Mononuclear cell (primary cell): ENCODE measurements around the gene ENTPD1. TPM values are rescaled to one million over a fixed set of nuclear protein-coding genes. Genes with fewer than 3 reads are reported as not detected.
"Not testable (repeated sequence)": the region's sequence is repeated elsewhere in the genome, so short reads cannot be mapped to it uniquely, and the experiment has no call there.

Experiments
- H3K27me3 ChIP-seq: 2 replicates; pipeline ENCODE4 v1.6.0; 2011; ENCODE audit warnings: low read length, control low read depth; ENCODE audit not compliant: insufficient read depth
- H3K4me1 ChIP-seq: 2 replicates; pipeline ENCODE4 v1.5.1; 2011; ENCODE audit warnings: mild to moderate bottlenecking, low read length, control low read depth; ENCODE audit not compliant: insufficient read depth
- H3K4me3 ChIP-seq: 2 replicates; pipeline ENCODE4 v1.5.1; 2011; ENCODE audit warnings: mild to moderate bottlenecking, low read length, moderate library complexity
- H3K9me3 ChIP-seq: 2 replicates; pipeline ENCODE4 v1.5.1; 2011; ENCODE audit warnings: low read depth, mild to moderate bottlenecking, control low read depth, low read length
- total RNA-seq: library from RNA; depleted of rRNA; stranded (reverse); fragments of >200 nt; gene quantifications from one replicate; pipeline ENCODE4 v1.2.3, GENCODE V29; 2012

The ENTPD1 gene
- total RNA-seq, 1 donor, result 30.1 TPM

DNA sequence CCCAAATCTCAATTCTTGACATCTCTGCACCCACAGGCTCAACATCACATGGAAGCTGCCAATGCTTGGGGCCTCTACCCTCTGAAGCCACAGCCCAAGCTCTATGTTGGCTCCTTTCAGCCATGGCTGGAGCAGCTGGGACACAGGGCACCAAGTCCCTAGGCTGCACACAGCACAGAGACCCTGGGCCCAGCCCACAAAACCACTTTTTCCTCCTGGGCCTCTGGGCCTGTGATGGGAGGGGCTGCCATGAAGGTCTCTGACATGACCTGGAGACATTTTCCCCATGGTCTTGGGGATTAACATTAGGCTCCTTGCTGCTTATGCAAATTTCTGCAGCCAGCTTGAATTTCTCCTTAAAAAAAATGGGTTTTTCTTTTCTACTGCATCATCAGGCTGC, 118.8 kb downstream of the ENTPD1 start:
- H3K4me1 ChIP-seq, H3K9me3 ChIP-seq, H3K4me3 ChIP-seq, H3K27me3 ChIP-seq: not testable (repeated sequence)

DNA sequence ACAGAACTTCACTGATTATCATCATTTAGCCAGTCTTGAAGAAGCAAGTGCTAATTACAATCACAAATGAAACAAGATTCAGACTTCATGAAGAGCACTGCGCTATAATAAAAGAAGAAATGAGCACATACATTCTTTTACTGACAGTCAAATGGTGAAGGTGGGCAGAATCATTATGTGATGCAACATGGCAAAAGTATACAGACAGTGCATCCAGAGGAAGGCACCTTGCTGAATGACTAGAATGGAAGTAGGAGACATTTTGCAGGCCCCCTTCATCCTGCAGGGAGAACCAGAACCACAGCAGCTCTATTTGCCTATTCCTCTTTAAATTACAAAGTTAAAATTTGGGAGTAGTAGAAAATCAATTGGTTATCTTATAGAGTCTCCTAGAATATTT, 120.8 kb downstream of the ENTPD1 start:
- no peaks in the 10 kb centered on the region for H3K4me1 ChIP-seq
- no peaks in the 10 kb centered on the region for H3K27me3 ChIP-seq
- no peaks in the 10 kb centered on the region for H3K9me3 ChIP-seq
- no peak overlapping the region for H3K4me3 ChIP-seq

DNA sequence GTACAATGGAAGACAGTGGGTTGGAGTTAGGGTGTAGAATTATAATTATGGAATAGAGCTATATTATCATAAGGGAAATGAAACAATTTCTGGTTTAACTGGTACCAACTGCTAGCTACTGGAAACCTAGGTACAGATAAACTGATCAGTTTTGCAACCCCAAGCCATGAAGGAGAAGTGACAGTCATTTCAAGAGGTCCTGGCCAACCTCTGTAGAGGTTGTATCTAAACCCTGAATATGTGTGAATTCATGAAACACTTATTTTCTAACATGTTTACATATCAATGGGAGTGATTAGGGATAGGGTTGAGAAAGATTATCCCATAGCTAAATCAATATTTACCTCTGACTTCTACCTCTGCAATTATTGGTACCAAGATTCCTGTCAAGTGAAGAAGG, 121.9 kb downstream of the ENTPD1 start:
- H3K27me3 ChIP-seq, result no peaks in the 10 kb centered on the region
- H3K9me3 ChIP-seq, result no peaks in the 10 kb centered on the region
- H3K4me3 ChIP-seq, result no peak overlapping the region
- H3K4me1 ChIP-seq, result no peaks in the 10 kb centered on the region

DNA sequence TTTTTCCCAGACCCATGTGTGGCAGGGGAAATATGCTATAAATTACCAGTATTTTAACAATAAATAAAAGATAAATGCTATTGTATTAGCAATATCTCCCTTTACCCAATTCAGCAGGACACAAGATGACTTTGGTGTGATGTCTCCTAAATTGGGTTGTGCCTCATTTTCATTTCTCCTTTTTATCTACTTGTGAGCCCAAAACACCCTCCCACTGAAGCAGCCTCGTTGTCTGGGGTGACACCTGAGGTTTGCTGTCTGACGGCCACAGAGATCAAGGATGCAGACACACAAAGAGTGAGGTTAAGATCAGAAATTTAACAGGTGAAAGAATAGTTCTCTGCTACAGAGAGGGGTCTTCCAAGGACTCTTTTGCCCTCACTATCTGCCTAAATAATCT, 124.7 kb downstream of the ENTPD1 start:
- no peak overlapping the region for H3K4me3 ChIP-seq
- H3K4me1 ChIP-seq, result no peaks in the 10 kb centered on the region
- H3K27me3 ChIP-seq, result no peaks in the 10 kb centered on the region
- no peaks in the 10 kb centered on the region for H3K9me3 ChIP-seq

DNA sequence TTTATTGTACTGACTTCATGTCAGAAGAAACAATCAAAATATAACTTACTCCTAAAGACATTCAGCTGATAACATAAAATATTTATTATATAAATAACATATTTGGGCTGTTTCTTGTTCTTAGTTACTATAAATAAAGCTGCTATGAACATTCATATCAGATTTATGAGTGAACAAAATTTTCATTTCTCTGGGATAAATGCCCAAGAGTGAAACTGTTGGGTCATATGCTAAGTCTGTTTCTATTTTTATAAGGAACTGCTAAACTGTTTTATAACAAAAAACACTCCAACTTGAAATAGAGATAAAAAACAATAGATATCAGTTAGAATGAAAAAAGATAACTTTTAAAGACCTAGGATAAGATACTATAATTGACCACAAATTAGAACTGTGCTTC, 125.4 kb downstream of the ENTPD1 start:
- H3K4me1 ChIP-seq, result no peaks in the 10 kb centered on the region
- no peaks in the 10 kb centered on the region for H3K27me3 ChIP-seq
- no peaks in the 10 kb centered on the region for H3K9me3 ChIP-seq
- H3K4me3 ChIP-seq, result no peak overlapping the region

DNA sequence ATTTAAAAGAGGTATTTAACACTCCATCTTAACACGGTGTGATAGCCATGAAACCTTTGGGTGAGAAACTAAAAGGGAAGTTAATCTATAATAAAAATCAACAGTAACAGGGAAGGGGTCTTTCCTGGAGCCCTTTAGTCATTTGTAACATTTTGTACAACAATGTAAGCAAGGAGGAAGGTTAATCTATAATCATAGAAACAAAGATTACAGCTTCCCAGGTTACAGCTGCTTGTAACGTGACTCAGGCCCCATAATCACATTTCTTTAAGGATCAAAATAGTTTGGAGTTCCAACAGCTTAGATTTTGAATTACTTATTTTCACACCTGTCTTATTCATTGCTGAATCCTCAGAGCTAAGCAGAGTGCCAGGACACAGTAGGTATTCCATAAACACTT, 133.9 kb downstream of the ENTPD1 start:
- H3K27me3 ChIP-seq, result no peaks in the 10 kb centered on the region
- no peak overlapping the region for H3K4me3 ChIP-seq
- no peaks in the 10 kb centered on the region for H3K4me1 ChIP-seq
- no peaks in the 10 kb centered on the region for H3K9me3 ChIP-seq

DNA sequence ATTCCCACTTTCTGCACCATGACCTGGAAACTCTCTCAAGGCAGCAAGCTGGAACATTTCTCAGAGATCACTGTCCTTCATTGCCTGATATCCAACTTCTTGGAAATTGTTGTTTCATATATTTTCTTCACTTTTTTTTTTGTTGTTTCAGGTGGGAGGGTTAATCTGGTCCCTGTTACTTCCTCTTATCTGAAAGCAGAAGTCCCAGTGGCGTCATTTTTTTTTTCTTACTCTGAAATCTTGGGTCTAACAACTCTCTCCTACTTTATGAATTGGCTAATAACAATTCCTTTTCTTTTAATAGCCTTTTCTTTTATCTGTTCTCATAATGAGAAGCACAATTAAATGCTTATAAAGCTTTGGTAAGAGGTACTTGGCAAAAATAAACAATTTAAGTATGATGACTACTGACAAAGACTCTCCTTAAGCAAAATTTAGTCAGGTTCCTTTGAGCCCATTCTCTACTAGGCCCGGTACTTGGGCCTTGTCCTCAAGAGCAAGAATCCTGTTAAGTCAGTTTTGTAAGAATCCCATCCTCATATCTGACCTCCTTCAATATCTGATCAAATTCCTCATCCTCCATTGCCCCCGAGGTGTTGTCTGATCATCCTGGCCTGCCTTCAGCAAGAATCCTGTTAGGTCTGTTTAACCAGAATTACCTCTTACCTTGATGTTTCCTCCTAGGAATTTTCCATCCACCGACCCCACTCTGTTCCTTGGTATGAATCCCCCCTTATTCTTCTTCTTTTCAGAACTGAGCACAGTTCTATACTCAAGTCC, 140.3 kb downstream of the ENTPD1 start:
- Histone ChIP-seq H3K27me3 (no peaks in the 10 kb centered on the region), H3K9me3 (no peaks in the 10 kb centered on the region), H3K4me1 (peaks cover 10% of the 10 kb centered on the region), H3K4me3 (no peak overlapping the region)

DNA sequence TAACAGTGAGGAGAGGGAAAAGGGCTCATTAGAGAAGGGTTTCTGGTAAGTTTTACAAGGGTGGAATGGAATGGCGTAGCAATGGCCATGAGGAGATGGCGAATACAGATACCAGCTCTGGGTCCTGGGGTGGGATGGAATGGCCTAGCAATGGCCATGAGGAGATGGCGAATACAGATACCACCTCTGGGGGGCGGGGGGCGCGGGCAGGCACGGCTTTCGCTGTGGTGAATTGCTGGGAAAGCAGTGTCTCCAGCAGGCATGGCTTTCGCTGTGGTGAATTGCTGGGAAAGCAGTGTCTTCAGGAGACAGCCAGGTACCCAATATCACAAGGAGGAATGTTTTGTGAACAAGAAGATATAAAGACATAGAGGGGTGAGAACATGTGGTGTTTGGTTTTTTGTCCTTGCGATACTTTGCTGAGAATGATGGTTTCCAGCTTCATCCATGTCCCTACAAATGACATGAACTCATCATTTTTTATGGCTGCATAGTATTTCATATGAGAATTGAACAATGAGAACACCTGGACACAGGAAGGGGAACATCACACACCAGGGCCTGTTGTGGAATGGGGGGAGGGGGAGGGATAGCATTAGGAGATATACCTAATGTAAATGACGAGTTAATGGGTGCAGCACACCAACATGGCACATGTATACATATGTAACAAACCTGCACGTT, 150.1 kb downstream of the ENTPD1 start:
- not testable (repeated sequence) for H3K4me3 ChIP-seq, H3K27me3 ChIP-seq, H3K9me3 ChIP-seq, H3K4me1 ChIP-seq

DNA sequence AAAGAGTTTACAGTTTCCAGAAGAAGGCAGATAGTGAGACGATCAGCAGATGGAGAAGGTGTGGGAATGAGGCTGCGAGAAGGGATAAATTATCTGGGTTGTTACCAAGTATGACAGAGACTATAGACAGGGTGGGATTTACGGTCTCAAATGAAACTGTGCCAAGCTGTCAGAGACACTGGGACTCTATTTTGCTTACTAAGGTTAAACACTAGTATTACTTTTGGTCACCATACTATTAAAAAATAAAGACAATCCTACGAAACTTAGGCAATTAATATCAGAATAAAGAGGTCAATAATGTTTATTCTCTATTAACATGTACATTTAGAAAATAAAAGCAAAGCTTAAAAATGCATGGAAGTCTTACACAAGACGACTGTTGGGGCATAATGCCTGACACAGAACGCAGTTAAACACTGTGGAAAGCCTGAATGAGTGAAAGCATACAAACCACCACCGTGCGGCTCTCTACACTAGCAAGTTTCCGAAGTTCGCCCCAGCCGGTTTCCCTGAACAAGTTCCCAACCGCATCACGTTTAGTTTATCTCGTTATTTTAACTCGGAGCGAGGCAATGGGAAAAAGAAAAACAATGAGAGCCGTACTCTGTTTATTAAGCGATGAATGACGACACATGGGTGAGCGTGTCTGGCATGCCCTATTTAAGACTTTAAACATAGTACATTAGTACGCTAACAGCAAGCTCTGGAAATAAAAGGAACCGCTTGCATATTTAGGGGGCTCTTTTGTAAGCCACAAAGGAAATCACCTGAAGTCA, 150.9 kb downstream of the ENTPD1 start:
- H3K4me1 ChIP-seq, result peaks cover 7% of the 10 kb centered on the region
- no peaks in the 10 kb centered on the region for H3K27me3 ChIP-seq
- H3K9me3 ChIP-seq, result no peaks in the 10 kb centered on the region
- peak overlapping the region; percentile 70 for H3K4me3 ChIP-seq

DNA sequence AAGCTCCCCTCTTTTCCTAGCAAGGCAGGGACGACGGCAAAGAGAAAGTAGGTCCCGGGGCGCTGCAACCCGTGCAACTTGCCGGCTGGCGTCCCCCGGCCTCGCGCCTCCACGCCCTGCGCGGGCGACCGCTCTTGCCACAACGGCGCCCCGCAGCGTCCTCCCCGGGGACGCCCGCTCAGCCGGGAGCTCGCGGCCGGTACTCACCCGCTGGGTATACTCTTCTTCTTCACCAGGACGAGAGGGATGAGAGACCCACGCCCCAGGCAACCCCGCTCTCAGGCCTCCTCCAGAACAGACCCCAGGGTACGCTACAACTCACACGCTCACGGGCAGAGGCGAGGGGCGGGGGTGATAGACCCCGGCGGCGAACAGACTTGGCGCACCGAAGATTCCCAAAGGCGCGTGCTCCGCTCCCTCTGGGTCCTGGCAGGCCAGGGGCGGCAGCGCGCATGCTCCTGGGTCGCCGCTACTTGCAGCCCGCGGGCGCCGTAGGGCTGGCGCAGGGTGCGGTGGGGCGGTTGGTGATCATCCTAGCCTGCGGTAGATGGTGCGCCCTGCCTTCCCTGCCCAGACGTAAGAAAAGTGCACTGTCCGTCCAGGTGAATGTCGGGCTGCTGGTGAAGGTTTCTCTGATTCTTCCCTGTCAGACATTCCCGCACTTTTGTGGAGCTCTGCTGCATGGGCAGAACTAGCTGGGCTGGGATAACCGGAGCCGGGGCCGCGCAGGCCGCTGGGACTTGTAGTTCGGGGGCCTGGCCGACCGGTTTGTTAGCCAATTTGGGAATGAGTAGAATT, 151.7 kb downstream of the ENTPD1 start, which contains the start of gene CC2D2B:
Gene CC2D2B (plus strand): TSS at position 520 of the 798 bp plus-strand sequence. CDS start 3,349 bp downstream, outside the sequence.
- no peaks in the 10 kb centered on the region for H3K27me3 ChIP-seq
- no peaks in the 10 kb centered on the region for H3K9me3 ChIP-seq
- peaks cover 7% of the 10 kb centered on the region for H3K4me1 ChIP-seq
- peak within 1 kb of the TSS; percentile 70 for H3K4me3 ChIP-seq

DNA sequence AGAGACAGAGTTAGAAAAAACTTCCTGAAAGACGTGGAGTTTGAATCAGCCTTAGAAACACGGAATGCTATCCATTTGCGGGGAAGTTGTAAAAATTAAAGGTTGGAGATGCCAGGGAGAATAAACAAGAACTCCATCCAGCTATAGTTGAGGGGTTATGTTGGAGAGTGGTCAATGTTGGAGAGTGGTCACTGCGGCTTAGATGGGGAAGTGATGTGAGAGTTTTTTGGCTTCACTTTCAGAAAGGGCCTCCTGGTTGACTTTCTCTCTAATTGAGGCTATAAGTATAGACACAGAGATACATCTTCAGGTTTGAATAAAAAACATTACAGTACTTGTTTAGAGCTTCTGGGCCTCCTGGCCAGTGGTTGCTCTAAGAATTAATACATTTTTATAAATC, 152.5 kb downstream of the ENTPD1 start:
- H3K9me3 ChIP-seq, result no peaks in the 10 kb centered on the region
- H3K4me1 ChIP-seq, result peaks cover 7% of the 10 kb centered on the region
- H3K4me3 ChIP-seq, result no peak overlapping the region
- H3K27me3 ChIP-seq, result no peaks in the 10 kb centered on the region

DNA sequence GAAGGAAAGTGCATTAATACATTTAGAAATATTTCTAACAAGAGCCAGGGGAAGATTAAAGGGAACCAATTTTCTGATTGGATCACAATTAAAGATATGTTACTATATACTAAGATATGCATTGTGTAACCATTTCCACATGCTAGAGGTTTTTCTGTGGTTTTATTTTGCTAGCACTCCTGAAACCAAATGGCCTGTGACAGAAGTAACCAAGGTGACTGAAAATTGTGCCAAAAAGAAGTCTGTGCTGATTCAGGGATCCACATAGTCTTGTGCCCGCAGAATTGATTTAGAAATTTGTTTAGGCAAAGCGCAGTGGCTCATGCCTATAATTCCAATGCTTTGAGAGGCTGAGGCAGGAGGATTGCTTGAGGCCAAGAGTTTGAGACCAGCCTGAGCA, 153.6 kb downstream of the ENTPD1 start:
- Histone ChIP-seq H3K9me3 (no peaks in the 10 kb centered on the region), H3K27me3 (no peaks in the 10 kb centered on the region), H3K4me3 (no peak overlapping the region), H3K4me1 (peaks cover 7% of the 10 kb centered on the region)

DNA sequence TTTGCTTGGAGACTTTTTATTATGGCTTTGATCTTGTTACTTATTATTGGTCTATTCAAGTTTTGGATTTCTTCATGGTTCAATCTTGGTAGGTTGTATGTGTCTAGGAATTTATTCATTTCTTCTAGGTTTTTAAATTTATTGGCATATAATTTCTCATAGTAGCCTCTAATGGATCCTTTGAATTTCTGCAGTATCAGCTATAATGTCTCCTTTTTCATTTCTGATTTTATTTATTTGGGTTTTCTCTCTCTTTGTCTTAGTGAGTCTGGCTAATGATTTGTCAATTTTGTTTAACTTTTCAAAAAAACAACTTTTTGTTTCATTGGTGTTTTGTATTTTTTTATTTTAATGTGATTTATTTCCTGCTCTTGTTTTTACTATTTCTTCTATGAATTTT, 160.1 kb downstream of the ENTPD1 start:
- not testable (repeated sequence) for H3K27me3 ChIP-seq, H3K4me1 ChIP-seq, H3K4me3 ChIP-seq, H3K9me3 ChIP-seq
